Adrenal gland (tissue), 12 donors: ENCODE results near the gene RYR3. TPM values are rescaled to one million over a fixed set of nuclear protein-coding genes. Genes with fewer than 3 reads are reported as not detected.
A peak's percentile ranks its signal among the peaks of the same experiment; 100 is the strongest.

Source experiments
- DNase-seq, 7 donors: peaks; one replicate each; pipeline ENCODE4 v3.0.0-alpha.2; 2019 to 2020
- H3K27ac ChIP-seq, 5 donors: fragments of 200-600 bp; sonication (generic) in 4 of 5; 1 replicate in 3 of 5; 2 replicates in 2 of 5; pipeline versions ENCODE4 v1.5.1 to v1.8.0; 2016 to 2020; ENCODE audit warnings: mild to moderate bottlenecking in 1 of 5
- H3K27me3 ChIP-seq: fragments of 200-600 bp; 2 replicates; pipeline ENCODE4 v1.8.0; 2021
- H3K36me3 ChIP-seq, 2 donors: fragments of 200-600 bp; replicated peaks in 1 of 2; 1 replicate in 1 of 2; 2 replicates in 1 of 2; pipeline versions ENCODE4 v1.5.1 to v1.8.0; 2018 to 2022
- H3K4me1 ChIP-seq, 2 donors: fragments of 200-600 bp; replicated peaks in 1 of 2; 1 replicate in 1 of 2; 2 replicates in 1 of 2; pipeline versions ENCODE4 v1.5.1 to v1.8.0; 2018 to 2021
- H3K4me3 ChIP-seq, 4 donors: fragments of 200-600 bp; sonication (generic) in 3 of 4; one replicate each; pipeline ENCODE4 v1.5.1; 2016 to 2018
- H3K9me3 ChIP-seq, 3 donors: fragments of 200-600 bp; sonication (generic) in 1 of 3; replicated peaks in 1 of 3; 1 replicate in 2 of 3; 2 replicates in 1 of 3; pipeline versions ENCODE4 v1.5.1 to v1.8.0; 2016 to 2021
- CTCF ChIP-seq, 6 experiments: fragments of 450-650 bp in 4 of 6; fragments of 200-600 bp in 2 of 6; sonication (generic) in 1 of 6; IDR thresholded peaks; 1 replicate in 5 of 6; 2 replicates in 1 of 6; pipeline versions ENCODE4 v1.5.1 to v1.8.0; 2016 to 2021; ENCODE audit warnings: antibody characterized with exemption in 6 of 6, mild to moderate bottlenecking in 2 of 6, moderate library complexity in 1 of 6
- POLR2A ChIP-seq, 2 donors: fragments of 450-650 bp; IDR thresholded peaks; one replicate each; pipeline ENCODE4 v1.6.1; 2017; ENCODE audit warnings: antibody characterized with exemption in 2 of 2, mild to moderate bottlenecking in 2 of 2, moderate library complexity in 1 of 2
- WGBS, 4 donors: extraction: QIAGEN DNeasy Blood & Tissue Kit in 2 of 4; methylation state at CpG; one replicate each; pipeline versions ENCODE4 v1.1.5 to v1.1.7; 2013 to 2017; 5-methylcytosine and 5-hydroxymethylcytosine counted together
- intact Hi-C, 2 donors: fragments of 100-400 bp; cut with DNase I; formaldehyde crosslinking; loops; one replicate each; pipeline versions ENCODE4 v1.14.1 to v1.15.0; 2022 to 2023
- polyA plus RNA-seq, 3 donors: library from polyadenylated mRNA; stranded (reverse); fragments of 200-250 nt in 2 of 3; fragments of 350-450 nt in 1 of 3; fragmentation: Illumina TruSeq in 1 of 3; extraction: RNeasy Lipid Tissue Mini Kit (QIAGEN cat#74804) in 1 of 3; gene quantifications; one replicate each; pipeline ENCODE4 v1.2.3, GENCODE V29; 2013 to 2014
- total RNA-seq, 9 donors: library from RNA; depleted of rRNA in 4 of 9; stranded (reverse); fragments of >200 nt in 4 of 9; fragments of 120-200 nt in 1 of 9; fragmentation: NEBNext Ultra II Directional in 1 of 9; extraction: Animal tissue kit (Norgen Biotek cat#: 25700) in 1 of 9; gene quantifications; one replicate each; pipeline versions ENCODE4 v1.1.0 to v1.2.4, GENCODE V29; 2013 to 2023
- donor health status: healthy with polysubstance abuse.
- donor health status: Bipolar disorder and iron deficiency.
- donor health status: DM: yes; HTN: yes; CAD: no.
- donor health status: DM: no; HTN: no; CAD: no.
- donor health status: DM: no; HTN: no; CAD: no.
- donor health status: DM: yes; HTN: yes; CAD: no.

Gene RYR3
- total and polyA plus RNA-seq, 12 donors, result 0.32 to 60.7 (median 3.4) TPM

DNA sequence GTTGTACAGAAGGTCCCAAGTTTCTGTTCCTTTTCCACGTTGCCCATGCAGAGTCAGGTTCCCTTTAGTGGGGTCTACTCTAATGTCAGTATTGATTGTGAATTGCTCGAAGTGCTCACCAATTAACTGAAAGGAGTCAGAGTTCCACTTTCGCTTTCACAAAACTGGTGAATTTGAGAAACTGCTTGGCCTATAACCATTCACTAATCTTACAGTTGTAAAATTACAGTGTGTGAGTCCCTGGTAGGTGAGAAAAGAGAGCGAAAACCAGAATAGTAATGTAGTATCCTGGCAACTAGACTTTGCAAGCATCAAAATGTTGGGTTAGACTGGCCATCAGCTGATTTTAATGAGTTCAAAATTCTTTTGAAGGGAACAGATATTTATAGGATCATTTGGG is 420.0 kb downstream of the RYR3 start:
- TF ChIP-seq CTCF (IDR thresholded peaks at IDR 0.05) (no peak), POLR2A (IDR thresholded peaks at IDR 0.05) (no peak)
- intact Hi-C loops, result no loop called here
- H3K4me1 ChIP-seq, result no peaks in the 10 kb centered on the region
- H3K36me3 ChIP-seq, result no peaks in the 10 kb centered on the region
- DNase-seq, result no peak
- no peaks in the 10 kb centered on the region for H3K9me3 ChIP-seq
- no peaks in the 10 kb centered on the region for H3K27me3 ChIP-seq
- no peak overlapping the region for H3K4me3 ChIP-seq
- no peak overlapping the region for H3K27ac ChIP-seq
- 61 to 81% (median 75%) methylated on average over 3 to 4 of the region's 4 CpGs for WGBS, 4 donors

GRCh38 chr15:33735143-33735542 is 424.4 kb downstream of the RYR3 start:
- no peak for TF ChIP-seq POLR2A (IDR thresholded peaks at IDR 0.05)
- no peak for TF ChIP-seq CTCF (IDR thresholded peaks at IDR 0.05)

GRCh38 chr15:33735637-33736247 is 425.0 kb downstream of the RYR3 start:
- intact Hi-C loops, result loop anchor here in 1 of 2 donors (5.0 kb wide), 1 partner anchor 232 kb away; the partner anchor contains the start of gene CHRM5
- Histone ChIP-seq H3K4me3 (no peak overlapping the region), H3K27me3 (no peaks in the 10 kb centered on the region), H3K9me3 (no peaks in the 10 kb centered on the region), H3K36me3 (no peaks in the 10 kb centered on the region), H3K27ac (no peak overlapping the region), H3K4me1 (no peaks in the 10 kb centered on the region)
- TF ChIP-seq CTCF (IDR thresholded peaks at IDR 0.05) (peak; percentile 16 to 58 (median 49)), POLR2A (IDR thresholded peaks at IDR 0.05) (no peak)
- DNase-seq, result peak; percentile 27 to 68 (median 45)
- WGBS, 4 donors, result 44 to 54% (median 51%) methylated on average over 7 of the region's 7 CpGs

More at GRCh38 chr15:33735143-33735542, 424.4 kb downstream of the RYR3 start:
- no peaks in the 10 kb centered on the region for H3K9me3 ChIP-seq
- H3K27me3 ChIP-seq, result no peaks in the 10 kb centered on the region
- H3K4me3 ChIP-seq, result no peak overlapping the region
- DNase-seq, result no peak
- no peaks in the 10 kb centered on the region for H3K4me1 ChIP-seq
- 3 to 25% (median 18%) methylated on average over 1 of the region's 1 CpG for WGBS, 4 donors
- H3K27ac ChIP-seq, result no peak overlapping the region
- intact Hi-C loops, result loop anchor here in 1 of 2 donors (5.0 kb wide), 1 partner anchor 232 kb away; the partner anchor contains the start of gene CHRM5
- no peaks in the 10 kb centered on the region for H3K36me3 ChIP-seq

GRCh38 chr15:33737687-33738601 is 427.2 kb downstream of the RYR3 start:
- Histone ChIP-seq H3K4me3 (no peak overlapping the region), H3K9me3 (no peaks in the 10 kb centered on the region), H3K36me3 (no peaks in the 10 kb centered on the region), H3K27ac (no peak overlapping the region), H3K4me1 (no peaks in the 10 kb centered on the region), H3K27me3 (no peaks in the 10 kb centered on the region)
- WGBS, 4 donors, result 41 to 48% (median 45%) methylated on average over 14 to 15 of the region's 15 CpGs
- DNase-seq, result peak in 5 of 7 donors; percentile 25 to 51 (median 36)
- TF ChIP-seq POLR2A (IDR thresholded peaks at IDR 0.05) (no peak), CTCF (IDR thresholded peaks at IDR 0.05) (peak; percentile 48 to 75 (median 60))
- intact Hi-C loops, result loop anchor here in 1 of 2 donors (5.0 kb wide), 1 partner anchor 229 kb away; the partner anchor contains the start of gene CHRM5
